Neural progenitor cell (in vitro differentiated cells): ENCODE measurements around the gene TGM5. TPM values are rescaled to one million over a fixed set of nuclear protein-coding genes. Genes with fewer than 3 reads are reported as not detected.

Experiments used
- DNase-seq: peaks from one replicate; pipeline ENCODE4 v3.0.0-alpha.2; 2016; ENCODE audit warnings: low spot score
- H2AFZ ChIP-seq: fragments of 200-600 bp; sonication (generic); replicated peaks from 2 replicates; pipeline ENCODE4 v1.6.1; 2016; ENCODE audit warnings: antibody characterized with exemption
- H3F3A ChIP-seq: fragments of 200-600 bp; sonication (generic); 2 replicates; pipeline ENCODE4 v1.6.1; 2016; ENCODE audit warnings: antibody characterized with exemption, low read depth
- H3K27ac ChIP-seq: fragments of 200-600 bp; sonication (generic); 2 replicates; pipeline ENCODE4 v1.5.1; 2016; ENCODE audit warnings: mild to moderate bottlenecking
- H3K27me3 ChIP-seq: fragments of 200-600 bp; sonication (generic); 2 replicates; pipeline ENCODE4 v1.6.1; 2016; ENCODE audit warnings: mild to moderate bottlenecking, moderate library complexity
- H3K36me3 ChIP-seq: fragments of 200-600 bp; sonication (generic); 2 replicates; pipeline ENCODE4 v1.5.1; 2016
- H3K4me1 ChIP-seq: fragments of 200-600 bp; sonication (generic); 2 replicates; pipeline ENCODE4 v1.6.1; 2016; ENCODE audit warnings: mixed run types
- H3K4me2 ChIP-seq: fragments of 200-600 bp; sonication (generic); 2 replicates; pipeline ENCODE4 v1.6.1; 2016
- H3K4me3 ChIP-seq: fragments of 200-600 bp; sonication (generic); 2 replicates; pipeline ENCODE4 v1.5.1; 2016
- H3K79me2 ChIP-seq: fragments of 200-600 bp; sonication (generic); 2 replicates; pipeline ENCODE4 v1.6.1; 2016; ENCODE audit warnings: low read depth
- H3K9ac ChIP-seq: fragments of 200-600 bp; sonication (generic); 2 replicates; pipeline ENCODE4 v1.6.1; 2016
- H3K9me3 ChIP-seq: fragments of 200-600 bp; sonication (generic); 2 replicates; pipeline ENCODE4 v1.5.1; 2016; ENCODE audit warnings: low read depth
- H4K20me1 ChIP-seq: fragments of 200-600 bp; sonication (generic); 2 replicates; pipeline ENCODE4 v1.6.1; 2016; ENCODE audit warnings: low read depth
- H3K27ac Mint-ChIP-seq: 3 replicates; pipeline ENCODE4 v1.8.0; 2021; ENCODE audit warnings: mixed read lengths
- H3K27me3 Mint-ChIP-seq: 2 replicates; pipeline ENCODE4 v1.8.0; 2022; ENCODE audit warnings: low read depth, mild to moderate bottlenecking, inconsistent platforms, moderate library complexity, mixed read lengths; ENCODE audit not compliant: insufficient read depth
- H3K36me3 Mint-ChIP-seq: 3 replicates; pipeline ENCODE4 v1.8.0; 2021; ENCODE audit warnings: mixed read lengths
- H3K4me1 Mint-ChIP-seq: 3 replicates; pipeline ENCODE4 v1.8.0; 2021; ENCODE audit warnings: mixed read lengths
- H3K4me3 Mint-ChIP-seq: 3 replicates; pipeline ENCODE4 v1.8.0; 2021; ENCODE audit warnings: mild to moderate bottlenecking, moderate library complexity, mixed read lengths
- H3K9me3 Mint-ChIP-seq: 3 replicates; pipeline ENCODE4 v1.8.0; 2020; ENCODE audit warnings: mixed read lengths
- CTCF ChIP-seq: fragments of 200-600 bp; sonication (generic); IDR thresholded peaks from 2 replicates; pipeline ENCODE4 v1.5.1; 2017; ENCODE audit warnings: antibody characterized with exemption, mild to moderate bottlenecking
- EZH2 ChIP-seq: fragments of 200-600 bp; sonication (generic); IDR thresholded peaks from 2 replicates; pipeline ENCODE4 v1.6.1; 2017; ENCODE audit warnings: antibody characterized with exemption, mild to moderate bottlenecking, moderate library complexity
- EZH2phosphoT487 ChIP-seq: fragments of 200-600 bp; sonication (generic); IDR thresholded peaks from 2 replicates; pipeline ENCODE4 v1.6.1; 2017; ENCODE audit warnings: antibody characterized with exemption
- total RNA-seq: library from RNA; depleted of rRNA; stranded (reverse); fragments of >200 nt; gene quantifications from 2 replicates; pipeline ENCODE4 v1.2.3, GENCODE V29; 2015; ENCODE audit warnings: low replicate concordance

TGM5 gene
- total RNA-seq, 1 donor from 2014 or later: not detected

DNA sequence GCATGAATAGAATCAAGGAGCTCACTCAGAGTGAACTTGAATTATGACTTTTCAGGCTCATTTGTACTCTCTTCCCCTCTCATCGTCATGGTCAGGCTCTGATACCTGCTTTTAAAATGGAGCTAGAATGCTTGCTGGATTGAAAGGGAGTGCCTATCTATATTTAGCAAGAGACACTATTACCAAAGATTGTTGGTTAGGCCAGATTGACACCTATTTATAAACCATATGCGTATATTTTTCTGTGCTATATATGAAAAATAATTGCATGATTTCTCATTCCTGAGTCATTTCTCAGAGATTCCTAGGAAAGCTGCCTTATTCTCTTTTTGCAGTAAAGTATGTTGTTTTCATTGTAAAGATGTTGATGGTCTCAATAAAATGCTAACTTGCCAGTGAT lies 71.9 kb downstream of the TGM5 start:
- Histone ChIP-seq H2AFZ (no peak overlapping the region), H3K36me3 (peaks cover 9% of the 10 kb centered on the region), H3K27me3 (no peaks in the 10 kb centered on the region), H3K4me1 (no peaks in the 10 kb centered on the region), H3K9ac (no peak overlapping the region), H3K9me3 (no peaks in the 10 kb centered on the region), H3K4me3 (no peak overlapping the region), H4K20me1 (no peaks in the 10 kb centered on the region), H3F3A (no peaks in the 10 kb centered on the region), H3K27ac (no peak overlapping the region), H3K4me2 (no peak overlapping the region), H3K79me2 (no peaks in the 10 kb centered on the region)
- Mint-ChIP-seq H3K27me3 (no peaks in the 10 kb centered on the region), H3K36me3 (peaks cover 18% of the 10 kb centered on the region), H3K4me1 (no peaks in the 10 kb centered on the region), H3K27ac (no peak overlapping the region), H3K4me3 (no peak overlapping the region), H3K9me3 (no peaks in the 10 kb centered on the region)
- TF ChIP-seq EZH2phosphoT487 (no peak), CTCF (no peak), EZH2 (no peak)
- DNase-seq: no peak

GRCh38 chr15:43193710-43194109 lies 73.0 kb downstream of the TGM5 start:
- no peaks in the 10 kb centered on the region for H3K9me3 Mint-ChIP-seq

GRCh38 chr15:43190178-43190577 lies 76.5 kb downstream of the TGM5 start:
- no peak overlapping the region for H3K4me2 ChIP-seq
- peaks cover 3% of the 10 kb centered on the region for H4K20me1 ChIP-seq
- H3K27me3 ChIP-seq: no peaks in the 10 kb centered on the region
- no peak overlapping the region for H3K9ac ChIP-seq
- H3K36me3 Mint-ChIP-seq: peaks cover 2% of the 10 kb centered on the region
- no peak overlapping the region for H3K27ac Mint-ChIP-seq
- H3K9me3 ChIP-seq: no peaks in the 10 kb centered on the region
- no peak overlapping the region for H3K4me3 ChIP-seq
- H3K27ac ChIP-seq: no peak overlapping the region
- peaks cover 9% of the 10 kb centered on the region for H3K36me3 ChIP-seq
- H3F3A ChIP-seq: peaks cover 11% of the 10 kb centered on the region
- TF ChIP-seq EZH2 (no peak), EZH2phosphoT487 (no peak), CTCF (no peak)
- H2AFZ ChIP-seq: no peak overlapping the region
- H3K9me3 Mint-ChIP-seq: no peaks in the 10 kb centered on the region
- no peak for DNase-seq
- no peak overlapping the region for H3K4me3 Mint-ChIP-seq
- H3K79me2 ChIP-seq: peaks cover 16% of the 10 kb centered on the region
- no peaks in the 10 kb centered on the region for H3K27me3 Mint-ChIP-seq
- no peaks in the 10 kb centered on the region for H3K4me1 ChIP-seq
- peaks cover 7% of the 10 kb centered on the region for H3K4me1 Mint-ChIP-seq

More at GRCh38 chr15:43193710-43194109, 73.0 kb downstream of the TGM5 start:
- Histone ChIP-seq H3K9me3 (no peaks in the 10 kb centered on the region), H3K79me2 (no peaks in the 10 kb centered on the region), H2AFZ (no peak overlapping the region), H3F3A (no peaks in the 10 kb centered on the region), H3K9ac (no peak overlapping the region), H3K4me3 (no peak overlapping the region), H3K4me1 (no peaks in the 10 kb centered on the region), H4K20me1 (no peaks in the 10 kb centered on the region), H3K36me3 (peaks cover 9% of the 10 kb centered on the region), H3K27me3 (no peaks in the 10 kb centered on the region), H3K27ac (no peak overlapping the region), H3K4me2 (no peak overlapping the region)
- Mint-ChIP-seq H3K27me3 (no peaks in the 10 kb centered on the region), H3K4me1 (no peaks in the 10 kb centered on the region), H3K4me3 (no peak overlapping the region), H3K27ac (no peak overlapping the region), H3K36me3 (peaks cover 18% of the 10 kb centered on the region)
- TF ChIP-seq EZH2 (no peak), CTCF (no peak), EZH2phosphoT487 (no peak)
- no peak for DNase-seq
